Bronchial epithelial cell (primary cell): ENCODE measurements around the gene LRRTM1. TPM values are rescaled to one million over a fixed set of nuclear protein-coding genes. Genes with fewer than 3 reads are reported as not detected.

Experiments used
- DNase-seq: peaks from one replicate; pipeline ENCODE4 v3.0.0-alpha.2; 2010; ENCODE audit warnings: low read depth
- FAIRE-seq: peaks from 2 replicates; lab custom pipeline; 2011; peaks lifted over from hg19 to GRCh38; lab: Jason Lieb, UNC
- H3K27me3 ChIP-seq: 2 replicates; pipeline ENCODE4 v1.5.1; 2011; ENCODE audit warnings: low read length; ENCODE audit not compliant: control insufficient read depth, insufficient read depth
- H3K36me3 ChIP-seq: 2 replicates; pipeline ENCODE4 v1.5.1; 2011; ENCODE audit warnings: low read length; ENCODE audit not compliant: control insufficient read depth, insufficient read depth
- H3K4me3 ChIP-seq: 2 replicates; pipeline ENCODE4 v1.5.1; 2011; ENCODE audit warnings: mild to moderate bottlenecking, low read depth, low read length, control low read depth
- CTCF ChIP-seq: IDR thresholded peaks from 2 replicates; pipeline ENCODE4 v1.5.1; 2011; ENCODE audit warnings: mild to moderate bottlenecking, moderate library complexity, low read length, control low read depth, inconsistent platforms; ENCODE audit not compliant: insufficient read depth, severe bottlenecking
- total RNA-seq: library from RNA; depleted of rRNA; stranded (reverse); fragments of >200 nt; gene quantifications from 2 replicates; pipeline ENCODE4 v1.2.1, GENCODE V29; 2014

Gene LRRTM1
- total RNA-seq, 1 donor from 2014 or later = not detected

GRCh38 chr2:80328159-80328571 is 23.6 kb upstream of the LRRTM1 start:
- H3K27me3 ChIP-seq = no peaks in the 10 kb centered on the region
- no peak for TF ChIP-seq CTCF
- H3K36me3 ChIP-seq = no peaks in the 10 kb centered on the region
- DNase-seq = no peak
- FAIRE-seq = no peak
- no peak overlapping the region for H3K4me3 ChIP-seq

DNA sequence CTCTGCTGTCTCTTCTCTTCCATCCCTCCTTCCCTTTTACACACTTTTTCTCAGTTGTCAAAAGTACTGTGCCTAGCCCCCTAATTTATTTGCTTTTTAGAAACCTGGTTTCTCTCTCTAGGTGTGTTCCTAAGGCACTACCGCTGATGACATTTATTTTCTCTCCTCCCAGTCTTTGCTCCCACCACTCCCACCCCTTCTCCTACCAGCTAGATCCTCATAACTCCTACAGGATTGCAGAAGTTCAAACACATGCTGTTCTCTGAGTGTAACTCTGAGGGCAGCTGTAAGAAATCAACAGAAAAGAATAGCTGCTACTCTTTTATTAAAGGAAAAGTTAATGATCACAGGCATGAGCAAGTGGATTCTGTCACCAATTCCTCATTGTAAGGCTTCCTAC is 22.3 kb upstream of the LRRTM1 start:
- no peak for TF ChIP-seq CTCF
- no peaks in the 10 kb centered on the region for H3K27me3 ChIP-seq
- no peaks in the 10 kb centered on the region for H3K36me3 ChIP-seq
- DNase-seq (no peak), FAIRE-seq (no peak)
- H3K4me3 ChIP-seq = no peak overlapping the region

- peak; percentile 43 for DNase-seq
- no peak for FAIRE-seq
- TF ChIP-seq CTCF = peak; percentile 37
- Histone ChIP-seq H3K36me3 (no peaks in the 10 kb centered on the region), H3K27me3 (no peaks in the 10 kb centered on the region), H3K4me3 (no peak overlapping the region)
These were observed 21.7 kb upstream of the LRRTM1 start for GRCh38 chr2:80326214-80326613.

DNA sequence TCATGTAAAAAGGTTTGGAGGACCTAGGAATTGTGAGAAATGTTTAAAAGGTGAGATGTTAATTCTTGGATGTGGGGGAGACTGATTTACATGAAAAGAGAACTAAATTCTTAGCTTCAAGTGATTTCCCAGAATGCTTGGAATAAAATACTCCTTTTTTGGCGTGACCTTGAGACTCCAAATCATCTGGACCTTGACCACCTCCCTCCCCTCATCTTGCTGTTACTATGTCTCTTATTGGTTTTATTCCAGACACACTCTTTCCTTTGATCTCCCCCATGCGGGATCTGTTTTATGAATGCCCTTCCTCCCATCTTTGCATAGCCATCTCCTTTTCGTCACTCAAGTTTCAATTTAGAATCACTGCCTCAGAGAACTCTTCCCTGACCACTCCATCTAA is 20.0 kb upstream of the LRRTM1 start:
- DNase-seq = no peak
- FAIRE-seq = no peak

GRCh38 chr2:80323610-80324009 is 19.1 kb upstream of the LRRTM1 start:
- no peak for TF ChIP-seq CTCF
- H3K4me3 ChIP-seq = no peak overlapping the region
- FAIRE-seq (no peak), DNase-seq (no peak)
- H3K36me3 ChIP-seq = no peaks in the 10 kb centered on the region
- no peaks in the 10 kb centered on the region for H3K27me3 ChIP-seq

More for the DNA sequence above, 20.0 kb upstream of the LRRTM1 start:
- H3K27me3 ChIP-seq = no peaks in the 10 kb centered on the region
- no peak overlapping the region for H3K4me3 ChIP-seq
- H3K36me3 ChIP-seq = no peaks in the 10 kb centered on the region
- TF ChIP-seq CTCF = no peak

- H3K4me3 ChIP-seq = no peak overlapping the region
- TF ChIP-seq CTCF = no peak
- DNase-seq (no peak), FAIRE-seq (no peak)
- H3K27me3 ChIP-seq = no peaks in the 10 kb centered on the region
- no peaks in the 10 kb centered on the region for H3K36me3 ChIP-seq
These were observed 18.4 kb upstream of the LRRTM1 start for GRCh38 chr2:80322958-80323357.
